CMK (cell line): ENCODE results near the gene CLOCK.

Experiments used
- DNase-seq: peaks from one replicate; pipeline ENCODE4 v3.0.0-alpha.2; 2010; ENCODE audit warnings: low read depth

The CLOCK gene

GRCh38 chr4:55380576-55380975 is 166.1 kb downstream of the CLOCK start:
- no peak for DNase-seq

- no peak for DNase-seq
Observed at GRCh38 chr4:55378617-55379467, 167.9 kb downstream of the CLOCK start.
